ENCODE results near the gene PIGBOS1. TPM values are rescaled to one million over a fixed set of nuclear protein-coding genes. Genes with fewer than 3 reads are reported as not detected.

Gene PIGBOS1
- total and polyA plus RNA-seq, 9 of the 15 experiments (the other 6 are each of a cell fraction or from before 2014, with no cell fraction given): 25.2 to 76.2 (median 46.0) TPM

- TF ChIP-seq NR4A1 (CRISPR knock-in tag; IDR thresholded peaks at IDR 0.05) (no peak), NR4A1 (tag; IDR thresholded peaks at IDR 0.05) (no peak), NCOA1 (IDR thresholded peaks at IDR 0.05; ENCODE audit: low read depth) (no peak), CTCF (IDR thresholded peaks at IDR 0.05 in 2 of 3, conservative IDR thresholded peaks at IDR 0.05 in 1 of 3; ENCODE audit: insufficient read depth in 2 of 3, low read depth in 1 of 3, low read length in 3 of 3) (peak; percentile 85 to 94 (median 92)), SIN3B (IDR thresholded peaks at IDR 0.05; ENCODE audit: low read depth) (no peak), THRA (IDR thresholded peaks at IDR 0.05) (no peak), CC2D1A (IDR thresholded peaks at IDR 0.05) (peak; percentile 84), MGA (IDR thresholded peaks at IDR 0.05) (peak; percentile 86), MAFG (tag; conservative IDR thresholded peaks at IDR 0.05) (no peak), ZNF3 (CRISPR knock-in tag; IDR thresholded peaks at IDR 0.05) (no peak), RCOR1 (IDR thresholded peaks at IDR 0.05; ENCODE audit: borderline replicate concordance in 1 of 2, low read depth in 2 of 2, low read length in 2 of 2) (no peak), STAT5B (CRISPR knock-in tag; IDR thresholded peaks at IDR 0.05) (no peak)
These were observed 28.3 kb downstream of the PIGBOS1 start (continued) for GRCh38 chr15:55290528-55291057.
